DMS153 (cell line): ENCODE results near the gene CHPF2.

Source experiments
- DNase-seq: peaks from one replicate; lab custom pipeline; 2025; lab: John Stamatoyannopoulos, UW

The CHPF2 gene

GRCh38 chr7:151246102-151246850 lies 14.0 kb downstream of the CHPF2 start:
- DNase-seq = no peak

- DNase-seq = no peak
Observed at GRCh38 chr7:151246851-151247580, 14.7 kb downstream of the CHPF2 start.

GRCh38 chr7:151247611-151248345 lies 15.5 kb downstream of the CHPF2 start:
- no peak for DNase-seq

- DNase-seq = no peak
Observed at GRCh38 chr7:151248346-151249033, 16.2 kb downstream of the CHPF2 start, which contains the start of gene SMARCD3. Gene SMARCD3 (minus strand): TSS chr7:151248694. CDS start chr7:151248562, 132 bp downstream.

GRCh38 chr7:151249034-151249731 lies 16.9 kb downstream of the CHPF2 start:
- no peak for DNase-seq

- peak; percentile 41 for DNase-seq
Observed at GRCh38 chr7:151249732-151250072, 17.4 kb downstream of the CHPF2 start.

- DNase-seq = no peak
Observed at GRCh38 chr7:151250181-151251132, 18.2 kb downstream of the CHPF2 start.

GRCh38 chr7:151251328-151251688 lies 19.0 kb downstream of the CHPF2 start:
- DNase-seq = no peak

- DNase-seq = no peak
Observed at GRCh38 chr7:151251689-151252560, 19.6 kb downstream of the CHPF2 start.

- DNase-seq = no peak
Observed at GRCh38 chr7:151252561-151252835, 20.2 kb downstream of the CHPF2 start.

GRCh38 chr7:151252961-151253711 lies 20.9 kb downstream of the CHPF2 start:
- no peak for DNase-seq

GRCh38 chr7:151254316-151254715 lies 22.0 kb downstream of the CHPF2 start:
- no peak for DNase-seq

- no peak for DNase-seq
Observed at GRCh38 chr7:151254851-151255250, 22.6 kb downstream of the CHPF2 start.

- DNase-seq = no peak
Observed at GRCh38 chr7:151255390-151255789, 23.1 kb downstream of the CHPF2 start.

- no peak for DNase-seq
Observed at GRCh38 chr7:151256410-151257045, 24.2 kb downstream of the CHPF2 start.

- DNase-seq = no peak
Observed at GRCh38 chr7:151257990-151258389, 25.7 kb downstream of the CHPF2 start.

GRCh38 chr7:151260471-151260870 lies 28.2 kb downstream of the CHPF2 start:
- DNase-seq = no peak

- no peak for DNase-seq
Observed at GRCh38 chr7:151260883-151261282, 28.6 kb downstream of the CHPF2 start.

- no peak for DNase-seq
Observed at GRCh38 chr7:151261529-151261928, 29.2 kb downstream of the CHPF2 start.
